ENCODE data around the gene ZP3. TPM values are rescaled to one million over a fixed set of nuclear protein-coding genes. Genes with fewer than 3 reads are reported as not detected.

The ZP3 gene
- polyA plus RNA-seq, 3 donors = 4.3 to 12.1 (median 10.4) TPM

DNA sequence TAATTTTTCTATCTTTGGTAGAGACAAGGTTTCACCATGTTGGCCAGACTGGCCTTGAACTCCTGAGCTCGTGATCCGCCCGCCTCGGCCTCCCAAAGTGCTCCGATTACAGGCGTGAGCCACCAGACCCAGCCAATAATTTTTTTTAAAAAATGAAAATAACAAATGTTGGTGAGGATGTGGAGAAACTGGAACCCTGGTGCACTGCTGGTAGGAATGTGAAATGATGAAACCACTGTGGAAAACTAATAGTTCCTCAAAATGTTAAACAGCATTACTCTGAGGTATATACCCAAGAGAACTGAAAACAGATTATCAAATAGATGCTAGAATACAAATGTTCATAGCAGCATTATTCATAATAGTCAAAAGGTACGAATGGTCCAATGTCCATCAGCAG lies 42.9 kb upstream of the ZP3 start:
- Mint-ChIP-seq H3K9me3 (peaks cover 0 to 3% (median 0%) of the 10 kb centered on the region in 7 donors), H3K27me3 (ENCODE audit: low read depth in 3 of 3) (peaks cover 0 to 6% (median 0%) of the 10 kb centered on the region in 3 donors), H3K4me3 (no peak overlapping the region), H3K4me1 (peaks cover 42% of the 10 kb centered on the region), H3K27ac (peak overlapping the region; percentile 54 to 94 (median 66)), H3K36me3 (no peaks in the 10 kb centered on the region)
- Histone ChIP-seq H3K36me3 (replicated peaks in 1 of 2; ENCODE audit: control insufficient read depth in 1 of 2, insufficient read depth in 2 of 2, low read length in 2 of 2) (no peaks in the 10 kb centered on the region), H3K9ac (ENCODE audit: insufficient read depth, low read length, poor library complexity, severe bottlenecking) (no peak overlapping the region), H3K27me3 (ENCODE audit: control insufficient read depth in 2 of 2, insufficient read depth in 2 of 2, low read length in 2 of 2) (no peaks in the 10 kb centered on the region), H3K4me3 (replicated peaks in 1 of 3; ENCODE audit: low read depth in 2 of 3, low read length in 3 of 3) (no peak overlapping the region), H3K9me3 (replicated peaks in 1 of 2; ENCODE audit: control insufficient read depth in 1 of 2, insufficient read depth in 1 of 2, low read length in 2 of 2) (no peaks in the 10 kb centered on the region), H4K20me1 (ENCODE audit: insufficient read depth, low read length) (no peaks in the 10 kb centered on the region), H3K27ac (ENCODE audit: low read depth in 1 of 2, low read length in 2 of 2) (peak overlapping the region in 1 of 2 donors; percentile 33), H3K4me1 (ENCODE audit: control insufficient read depth in 1 of 2, insufficient read depth in 2 of 2, low read length in 2 of 2) (peaks cover 44 to 48% of the 10 kb centered on the region in 2 donors), H2AFZ (ENCODE audit: insufficient read depth, low read depth, low read length, poor library complexity, severe bottlenecking) (no peak overlapping the region), H3K79me2 (ENCODE audit: insufficient read depth, low read length) (no peaks in the 10 kb centered on the region), H3K4me2 (replicated peaks; ENCODE audit: extremely low read depth, low read length, poor library complexity, severe bottlenecking) (no peak overlapping the region)
- intact Hi-C loops (cut with micrococcal nuclease) = no loop called here
- DNase-seq = peak in 1 of 3 donors; percentile 42
- no CpG with 5 or more reads among the region's 7 CpGs for WGBS (ENCODE audit: insufficient coverage)
- TF ChIP-seq, protein P1, sequence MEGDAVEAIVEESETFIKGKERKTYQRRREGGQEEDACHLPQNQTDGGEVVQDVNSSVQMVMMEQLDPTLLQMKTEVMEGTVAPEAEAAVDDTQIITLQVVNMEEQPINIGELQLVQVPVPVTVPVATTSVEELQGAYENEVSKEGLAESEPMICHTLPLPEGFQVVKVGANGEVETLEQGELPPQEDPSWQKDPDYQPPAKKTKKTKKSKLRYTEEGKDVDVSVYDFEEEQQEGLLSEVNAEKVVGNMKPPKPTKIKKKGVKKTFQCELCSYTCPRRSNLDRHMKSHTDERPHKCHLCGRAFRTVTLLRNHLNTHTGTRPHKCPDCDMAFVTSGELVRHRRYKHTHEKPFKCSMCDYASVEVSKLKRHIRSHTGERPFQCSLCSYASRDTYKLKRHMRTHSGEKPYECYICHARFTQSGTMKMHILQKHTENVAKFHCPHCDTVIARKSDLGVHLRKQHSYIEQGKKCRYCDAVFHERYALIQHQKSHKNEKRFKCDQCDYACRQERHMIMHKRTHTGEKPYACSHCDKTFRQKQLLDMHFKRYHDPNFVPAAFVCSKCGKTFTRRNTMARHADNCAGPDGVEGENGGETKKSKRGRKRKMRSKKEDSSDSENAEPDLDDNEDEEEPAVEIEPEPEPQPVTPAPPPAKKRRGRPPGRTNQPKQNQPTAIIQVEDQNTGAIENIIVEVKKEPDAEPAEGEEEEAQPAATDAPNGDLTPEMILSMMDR (IDR thresholded peaks at IDR 0.05) = no peak

- peak overlapping the region in 3 of 7 donors; percentile 15 to 79 (median 57) for H3K27ac Mint-ChIP-seq
These were observed 41.4 kb upstream of the ZP3 start for GRCh38 chr7:76383089-76383944.

More at GRCh38 chr7:76383089-76383944, 41.4 kb upstream of the ZP3 start:
- H3K79me2 ChIP-seq (ENCODE audit: insufficient read depth, low read length) = no peaks in the 10 kb centered on the region
- TF ChIP-seq, protein P1 (IDR thresholded peaks at IDR 0.05) = no peak
- no peak for DNase-seq
- H3K27ac ChIP-seq (ENCODE audit: low read depth in 1 of 2, low read length in 2 of 2) = no peak overlapping the region
- H3K9me3 ChIP-seq (replicated peaks in 1 of 2; ENCODE audit: control insufficient read depth in 1 of 2, insufficient read depth in 1 of 2, low read length in 2 of 2) = no peaks in the 10 kb centered on the region
- Mint-ChIP-seq H3K27me3 (ENCODE audit: low read depth in 3 of 3) (peaks cover 0 to 2% (median 0%) of the 10 kb centered on the region in 3 donors), H3K9me3 (peaks cover 0 to 3% (median 0%) of the 10 kb centered on the region in 7 donors), H3K4me3 (no peak overlapping the region), H3K36me3 (no peaks in the 10 kb centered on the region), H3K4me1 (peaks cover 30% of the 10 kb centered on the region)
- no peak overlapping the region for H3K4me3 ChIP-seq (replicated peaks in 1 of 3; ENCODE audit: low read depth in 2 of 3, low read length in 3 of 3)
- H4K20me1 ChIP-seq (ENCODE audit: insufficient read depth, low read length) = no peaks in the 10 kb centered on the region
- H3K9ac ChIP-seq (ENCODE audit: insufficient read depth, low read length, poor library complexity, severe bottlenecking) = no peak overlapping the region
- no peak overlapping the region for H3K4me2 ChIP-seq (replicated peaks; ENCODE audit: extremely low read depth, low read length, poor library complexity, severe bottlenecking)
- H3K4me1 ChIP-seq (ENCODE audit: control insufficient read depth in 1 of 2, insufficient read depth in 2 of 2, low read length in 2 of 2) = peaks cover 40% of the 10 kb centered on the region in 2 donors
- H3K36me3 ChIP-seq (replicated peaks in 1 of 2; ENCODE audit: control insufficient read depth in 1 of 2, insufficient read depth in 2 of 2, low read length in 2 of 2) = no peaks in the 10 kb centered on the region
- no peaks in the 10 kb centered on the region for H3K27me3 ChIP-seq (ENCODE audit: control insufficient read depth in 2 of 2, insufficient read depth in 2 of 2, low read length in 2 of 2)
- H2AFZ ChIP-seq (ENCODE audit: insufficient read depth, low read depth, low read length, poor library complexity, severe bottlenecking) = no peak overlapping the region
- intact Hi-C loops (cut with micrococcal nuclease) = no loop called here
- 77% methylated on average over 7 of the region's 13 CpGs for WGBS (ENCODE audit: insufficient coverage)
